Fibroblast of skin of left quadriceps (primary cell): ENCODE data around the gene PNPLA7.
"Not testable (repeated sequence)": the region's sequence is repeated elsewhere in the genome, so short reads cannot be mapped to it uniquely, and the experiment has no call there.

ENCODE experiments used
- DNase-seq, 2 experiments: peaks; one replicate each; pipeline ENCODE4 v3.0.0-alpha.2; 2013; ENCODE audit warnings: low read depth in 2 of 2

The PNPLA7 gene

GRCh38 chr9:137452006-137452760 lies 98.0 kb downstream of the PNPLA7 start:
- no peak for DNase-seq

GRCh38 chr9:137451264-137452005 lies 98.8 kb downstream of the PNPLA7 start:
- not testable (repeated sequence) for DNase-seq

DNA sequence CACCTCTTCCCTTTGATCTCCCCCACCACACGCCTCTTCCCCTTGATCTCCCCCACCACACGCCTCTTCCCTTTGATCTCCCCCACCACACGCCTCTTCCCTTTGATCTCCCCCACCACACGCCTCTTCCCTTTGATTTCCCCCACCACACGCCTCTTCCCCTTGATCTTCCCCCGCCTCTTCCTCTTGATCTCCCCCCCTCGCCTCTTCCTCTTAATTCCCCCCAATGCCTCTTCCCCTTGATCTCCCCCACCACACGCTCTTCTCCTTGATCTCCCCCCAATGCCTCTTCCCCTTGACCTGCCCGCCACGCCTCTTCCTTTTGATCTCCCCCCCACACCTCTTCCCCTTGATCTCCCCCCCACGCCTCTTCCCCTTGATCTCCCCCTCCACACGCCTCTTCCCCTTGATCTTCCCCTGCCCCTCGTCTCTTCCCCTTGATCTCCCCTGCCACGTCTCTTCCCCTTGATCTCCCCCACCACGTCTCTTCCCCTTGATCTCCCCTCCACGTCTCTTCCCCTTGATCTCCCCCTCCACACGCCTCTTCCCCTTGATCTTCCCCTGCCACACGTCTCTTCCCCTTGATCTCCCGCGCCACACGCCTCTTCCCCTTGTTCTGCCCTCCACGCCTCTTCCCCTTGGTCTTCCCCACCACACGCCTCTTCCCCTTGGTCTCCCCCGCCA lies 99.5 kb downstream of the PNPLA7 start:
- DNase-seq: not testable (repeated sequence)

DNA sequence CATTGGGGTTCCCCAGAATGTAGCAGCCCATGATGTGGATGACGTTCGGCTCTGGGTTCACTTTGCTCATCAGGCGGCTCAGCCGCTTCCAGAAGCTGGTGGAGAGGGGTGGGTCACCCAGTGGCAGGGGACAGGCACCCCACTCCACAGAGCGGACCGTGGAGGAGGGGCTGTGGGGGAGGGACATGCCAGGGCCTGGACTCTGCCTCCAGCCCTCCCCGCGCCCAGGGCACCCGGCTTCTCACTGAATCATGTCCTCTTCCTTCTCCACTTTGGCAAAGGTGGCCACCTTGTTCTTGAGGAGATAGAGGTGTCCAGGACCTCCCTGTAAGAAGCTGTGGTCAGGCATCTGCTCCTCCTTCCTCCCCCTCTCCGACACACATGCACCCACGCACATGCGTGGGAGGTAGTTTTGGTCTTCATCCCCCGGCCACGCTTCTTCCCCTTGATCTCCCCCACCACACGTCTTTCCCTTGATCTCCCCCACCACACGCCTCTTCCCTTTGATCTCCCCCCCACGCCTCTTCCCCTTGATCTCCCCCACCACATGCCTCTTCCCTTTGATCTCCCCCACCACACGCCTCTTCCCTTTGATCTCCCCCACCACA lies 100.2 kb downstream of the PNPLA7 start:
- DNase-seq: no peak

DNA sequence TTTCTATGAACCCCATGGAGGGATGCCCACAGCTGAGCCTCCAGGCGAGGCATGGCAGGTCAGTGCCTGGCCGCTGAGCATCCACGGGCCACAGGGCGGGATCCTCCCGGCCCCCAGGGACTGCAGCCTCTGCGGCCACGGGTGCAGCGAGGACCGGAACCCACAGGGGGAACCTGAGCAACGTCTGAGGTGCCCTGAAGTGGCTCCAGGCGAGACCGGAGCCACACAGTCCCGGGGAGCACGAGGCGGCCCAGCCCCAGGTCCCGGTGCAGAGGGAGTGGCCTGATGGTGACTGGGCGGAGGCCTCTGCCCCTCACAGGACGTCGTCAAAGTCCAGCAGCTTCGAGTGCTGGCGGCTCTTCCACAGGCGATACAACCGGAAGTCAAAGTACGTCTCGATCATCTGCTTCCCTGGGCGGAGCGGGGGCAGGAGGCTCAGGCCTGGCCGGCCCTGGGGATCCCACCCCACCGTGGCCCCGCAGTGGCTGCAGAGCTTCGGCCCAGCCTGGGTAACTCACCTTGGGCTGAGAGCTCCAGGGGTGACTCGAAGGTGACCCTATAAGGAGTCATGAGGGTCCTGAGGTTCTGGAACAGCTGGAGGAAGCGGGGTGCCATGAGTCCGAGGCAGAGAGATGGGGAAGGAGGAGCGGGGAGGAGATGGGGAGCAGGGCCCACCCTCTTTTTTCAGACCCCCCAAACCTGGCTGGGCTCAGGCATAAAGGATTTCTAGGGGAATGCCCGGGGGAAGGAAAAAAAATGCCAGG lies 100.9 kb downstream of the PNPLA7 start:
- DNase-seq: no peak

- no peak for DNase-seq
These were observed 101.6 kb downstream of the PNPLA7 start for GRCh38 chr9:137448602-137448962.

DNA sequence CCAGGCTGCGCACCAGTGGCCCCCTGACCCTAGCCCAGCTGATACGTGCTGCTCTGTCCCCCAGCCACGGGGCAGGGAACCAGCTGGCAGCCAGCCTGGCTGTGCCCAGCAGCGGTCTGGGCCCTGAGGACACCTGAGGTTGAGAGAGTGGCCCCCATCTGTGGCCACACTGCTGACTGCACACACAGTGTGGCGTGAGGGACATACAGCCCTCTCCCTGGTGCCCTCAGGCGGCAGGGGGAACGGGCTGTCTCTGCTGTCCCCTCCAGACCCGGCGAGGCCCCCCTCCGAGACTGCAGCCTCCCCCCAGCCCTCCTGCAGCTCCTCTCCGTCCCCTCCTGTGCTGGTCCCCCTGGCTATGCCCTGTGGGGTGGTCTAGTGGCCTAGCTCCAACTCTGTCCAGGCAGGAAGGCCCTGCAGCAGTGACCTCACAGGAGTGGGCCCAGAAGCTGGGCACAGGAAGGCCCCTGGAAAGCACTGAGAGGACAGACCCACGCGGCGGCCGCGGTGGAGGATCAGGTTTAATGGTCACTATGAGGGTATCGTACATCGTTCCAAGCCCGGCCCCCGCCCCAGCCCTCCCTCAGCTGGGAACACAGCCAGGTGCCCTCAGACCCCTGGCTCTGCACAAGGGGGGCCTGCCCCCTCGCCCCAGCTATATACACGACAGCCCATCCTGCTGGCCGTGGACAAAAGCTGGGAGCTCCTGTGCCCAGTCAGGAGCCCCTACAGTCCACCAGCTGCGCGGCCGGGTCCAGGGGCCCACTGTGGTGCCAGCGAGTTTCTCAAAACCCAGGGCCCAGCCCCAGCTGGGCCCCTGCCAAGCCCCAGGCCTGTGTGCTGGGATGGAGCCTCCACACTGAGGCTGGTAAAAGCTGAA lies 102.2 kb downstream of the PNPLA7 start:
- no peak for DNase-seq

DNA sequence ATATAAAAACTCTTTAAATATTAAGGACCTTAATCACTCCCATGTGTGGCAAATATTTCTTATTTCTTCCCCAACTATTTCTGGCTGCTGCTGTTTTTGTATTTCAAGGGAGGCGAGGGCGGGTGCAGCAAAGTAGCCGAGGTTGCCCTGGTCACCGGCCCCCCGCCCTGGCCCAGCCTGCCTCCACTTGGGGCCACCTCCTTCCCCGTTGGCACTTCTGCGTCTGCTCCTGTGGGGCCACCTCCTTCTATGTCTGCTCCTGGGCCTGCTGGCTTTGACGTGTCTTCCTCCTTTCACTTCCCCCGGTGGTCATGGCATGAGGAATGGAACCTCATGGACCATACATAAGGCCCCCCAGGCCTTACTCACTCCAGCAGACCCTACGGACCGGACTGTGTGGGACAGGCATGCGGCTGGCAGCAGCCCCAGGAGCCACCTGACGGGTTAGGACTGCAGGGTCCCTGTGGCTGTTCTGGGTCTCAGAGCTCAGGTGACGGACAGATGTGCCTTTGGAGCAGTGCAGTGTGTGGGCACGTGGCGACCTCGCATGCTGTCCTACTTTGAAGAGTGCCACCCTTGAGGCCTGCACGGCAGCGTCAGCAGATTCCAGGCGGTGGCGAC lies 103.2 kb downstream of the PNPLA7 start:
- DNase-seq: peak; percentile 19 to 26

- DNase-seq: no peak
These were observed 104.2 kb downstream of the PNPLA7 start for GRCh38 chr9:137445930-137446431.

GRCh38 chr9:137445275-137445807 lies 104.9 kb downstream of the PNPLA7 start:
- peak; percentile 39 to 43 for DNase-seq

GRCh38 chr9:137444106-137444790 lies 106.0 kb downstream of the PNPLA7 start:
- DNase-seq: no peak

DNA sequence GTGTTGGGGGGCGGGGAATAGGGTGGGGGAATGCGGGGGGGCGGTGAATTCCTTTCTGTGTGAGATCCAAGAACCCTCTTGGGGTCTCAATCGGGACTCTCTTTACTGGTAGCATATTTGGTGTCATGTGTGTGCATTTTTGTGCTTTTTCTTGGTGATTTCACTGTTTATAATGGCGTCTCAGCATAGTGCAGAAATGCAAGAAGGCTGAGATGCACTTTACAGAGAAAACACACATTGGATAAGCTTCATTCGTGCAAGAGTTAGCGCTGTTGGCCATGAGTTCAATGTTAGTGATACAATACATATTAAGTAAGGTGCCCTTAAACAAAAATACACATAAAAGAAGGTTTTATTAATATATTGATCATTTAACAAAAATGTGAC lies 108.3 kb downstream of the PNPLA7 start:
- no peak for DNase-seq

- no peak for DNase-seq
These were observed 108.8 kb downstream of the PNPLA7 start, which contains the start of gene ENTPD8 for GRCh38 chr9:137441289-137441934. Gene ENTPD8 (minus strand): TSS chr9:137441357. CDS start chr9:137438285, 3,072 bp downstream.

GRCh38 chr9:137439158-137439714 lies 111.0 kb downstream of the PNPLA7 start:
- DNase-seq: no peak

- DNase-seq: no peak
These were observed 111.5 kb downstream of the PNPLA7 start for GRCh38 chr9:137438591-137439157.

- no peak for DNase-seq
These were observed 112.3 kb downstream of the PNPLA7 start for GRCh38 chr9:137437691-137438590.
